GM19452 (cell line): ENCODE results near the gene MYBPC3.
"Not testable (repeated sequence)": the region's sequence is repeated elsewhere in the genome, so short reads cannot be mapped to it uniquely, and the experiment has no call there.

Experiments used
- ATAC-seq: cut with Tn5 transposase; IDR thresholded peaks from one replicate; pipeline ENCODE4 v1.9.1; 2021; ENCODE audit not compliant: unreplicated experiment

Gene MYBPC3

GRCh38 chr11:47338396-47339241, 13.9 kb downstream of the MYBPC3 start:
- no peak for ATAC-seq

- ATAC-seq = no peak
Observed at GRCh38 chr11:47337229-47337924, 15.1 kb downstream of the MYBPC3 start.

- ATAC-seq = no peak
Observed at GRCh38 chr11:47336595-47336994, 15.9 kb downstream of the MYBPC3 start.

- no peak for ATAC-seq
Observed at GRCh38 chr11:47335733-47336132, 16.8 kb downstream of the MYBPC3 start.

- ATAC-seq = not testable (repeated sequence)
Observed at GRCh38 chr11:47334699-47335411, 17.6 kb downstream of the MYBPC3 start.

- no peak for ATAC-seq
Observed at GRCh38 chr11:47333886-47334443, 18.5 kb downstream of the MYBPC3 start.

- no peak for ATAC-seq
Observed at GRCh38 chr11:47333526-47333845, 19.0 kb downstream of the MYBPC3 start.

GRCh38 chr11:47332791-47333525, 19.5 kb downstream of the MYBPC3 start:
- ATAC-seq = no peak

GRCh38 chr11:47332303-47332711, 20.2 kb downstream of the MYBPC3 start:
- ATAC-seq = no peak

- ATAC-seq = no peak
Observed at GRCh38 chr11:47331454-47332302, 20.8 kb downstream of the MYBPC3 start.

- ATAC-seq = no peak
Observed at GRCh38 chr11:47329987-47330931, 22.2 kb downstream of the MYBPC3 start.

- no peak for ATAC-seq
Observed at GRCh38 chr11:47329431-47329986, 23.0 kb downstream of the MYBPC3 start.

GRCh38 chr11:47328449-47329390, 23.8 kb downstream of the MYBPC3 start:
- ATAC-seq = peak; percentile 68

GRCh38 chr11:47327949-47328348, 24.6 kb downstream of the MYBPC3 start:
- ATAC-seq = no peak

GRCh38 chr11:47327025-47327424, 25.5 kb downstream of the MYBPC3 start:
- ATAC-seq = no peak

GRCh38 chr11:47326198-47326597, 26.3 kb downstream of the MYBPC3 start:
- no peak for ATAC-seq

GRCh38 chr11:47325271-47326041, 27.0 kb downstream of the MYBPC3 start:
- no peak for ATAC-seq
